Subcutaneous adipose tissue (tissue), 4 donors: ENCODE measurements around the gene GCDH. TPM values are rescaled to one million over a fixed set of nuclear protein-coding genes. Genes with fewer than 3 reads are reported as not detected.

ENCODE experiments used
- total RNA-seq, 4 donors: library from RNA; depleted of rRNA; stranded (reverse); fragments of >200 nt; gene quantifications; one replicate each; pipeline ENCODE4 v1.1.0, GENCODE V29; 2016
- TF ChIP-seq, protein P1 (sequence below): fragments of 450-650 bp; IDR thresholded peaks from one replicate; pipeline ENCODE4 v1.5.1; 2016; ENCODE audit warnings: low read depth, mild to moderate bottlenecking, control low read depth, antibody characterized with exemption, moderate library complexity

The GCDH gene
- total RNA-seq, 4 donors from 2014 or later = 34.9 to 98.5 (median 46.0) TPM

DNA sequence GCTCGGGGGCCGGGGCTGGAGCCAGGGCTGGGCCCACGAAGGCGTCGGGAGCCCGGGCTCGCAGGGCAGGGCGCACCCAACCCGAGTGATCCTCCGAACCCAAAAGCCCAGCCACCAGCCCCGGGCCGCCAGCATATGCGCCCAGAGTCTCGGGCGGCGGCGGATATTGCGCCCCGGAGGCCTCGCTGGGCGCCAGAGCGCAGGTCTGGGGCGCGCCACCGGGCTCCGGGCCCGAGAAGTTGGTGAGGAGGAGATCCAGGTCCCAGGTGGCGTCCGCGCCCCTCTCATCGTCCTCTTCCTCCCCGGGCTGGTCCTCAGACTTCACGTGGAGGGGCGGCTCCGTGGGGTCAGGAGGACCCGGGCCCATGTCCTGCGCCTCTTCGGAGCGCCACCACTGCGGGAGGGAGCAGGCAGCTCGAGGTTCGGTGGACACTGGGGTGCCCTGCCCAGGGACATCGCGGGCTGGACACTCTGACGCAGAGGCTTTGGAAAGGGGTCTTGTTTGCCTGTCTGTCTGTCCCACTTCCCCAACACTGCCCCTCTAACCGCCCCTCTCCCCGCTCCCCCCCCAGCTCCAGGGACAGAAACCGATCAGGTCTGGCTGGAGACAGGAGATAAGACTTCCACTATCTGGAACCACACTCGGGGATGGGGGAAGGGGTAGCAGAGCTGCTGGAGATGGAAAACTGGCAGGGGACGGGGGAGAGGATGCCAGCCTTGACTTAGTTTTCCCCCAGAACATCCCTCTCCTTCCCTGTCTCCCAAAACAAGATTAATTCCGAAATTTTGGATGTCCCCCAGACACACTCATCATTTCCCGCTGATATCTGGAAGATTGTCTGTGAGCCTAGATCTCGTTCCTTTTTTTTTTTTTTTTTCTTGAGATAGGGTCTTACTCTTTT is 5.0 kb upstream of the GCDH start:
- TF ChIP-seq, protein P1, sequence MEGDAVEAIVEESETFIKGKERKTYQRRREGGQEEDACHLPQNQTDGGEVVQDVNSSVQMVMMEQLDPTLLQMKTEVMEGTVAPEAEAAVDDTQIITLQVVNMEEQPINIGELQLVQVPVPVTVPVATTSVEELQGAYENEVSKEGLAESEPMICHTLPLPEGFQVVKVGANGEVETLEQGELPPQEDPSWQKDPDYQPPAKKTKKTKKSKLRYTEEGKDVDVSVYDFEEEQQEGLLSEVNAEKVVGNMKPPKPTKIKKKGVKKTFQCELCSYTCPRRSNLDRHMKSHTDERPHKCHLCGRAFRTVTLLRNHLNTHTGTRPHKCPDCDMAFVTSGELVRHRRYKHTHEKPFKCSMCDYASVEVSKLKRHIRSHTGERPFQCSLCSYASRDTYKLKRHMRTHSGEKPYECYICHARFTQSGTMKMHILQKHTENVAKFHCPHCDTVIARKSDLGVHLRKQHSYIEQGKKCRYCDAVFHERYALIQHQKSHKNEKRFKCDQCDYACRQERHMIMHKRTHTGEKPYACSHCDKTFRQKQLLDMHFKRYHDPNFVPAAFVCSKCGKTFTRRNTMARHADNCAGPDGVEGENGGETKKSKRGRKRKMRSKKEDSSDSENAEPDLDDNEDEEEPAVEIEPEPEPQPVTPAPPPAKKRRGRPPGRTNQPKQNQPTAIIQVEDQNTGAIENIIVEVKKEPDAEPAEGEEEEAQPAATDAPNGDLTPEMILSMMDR = no peak

DNA sequence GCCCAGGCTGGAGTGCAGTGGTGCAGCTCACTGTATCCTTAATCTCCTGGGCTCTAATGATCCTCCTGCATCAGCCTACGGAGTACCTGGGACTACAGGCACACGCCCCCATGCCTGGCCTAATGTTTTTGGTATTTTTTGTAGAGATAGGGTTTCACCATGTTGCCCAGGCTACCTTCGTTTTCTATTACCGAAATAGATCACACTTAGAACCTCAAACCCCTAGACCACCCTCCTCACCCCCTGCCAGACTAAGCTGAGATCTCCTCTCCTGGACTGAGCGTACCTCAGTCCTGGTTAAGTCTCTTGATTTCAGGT is 4.3 kb upstream of the GCDH start:
- TF ChIP-seq, protein P1 = no peak

DNA sequence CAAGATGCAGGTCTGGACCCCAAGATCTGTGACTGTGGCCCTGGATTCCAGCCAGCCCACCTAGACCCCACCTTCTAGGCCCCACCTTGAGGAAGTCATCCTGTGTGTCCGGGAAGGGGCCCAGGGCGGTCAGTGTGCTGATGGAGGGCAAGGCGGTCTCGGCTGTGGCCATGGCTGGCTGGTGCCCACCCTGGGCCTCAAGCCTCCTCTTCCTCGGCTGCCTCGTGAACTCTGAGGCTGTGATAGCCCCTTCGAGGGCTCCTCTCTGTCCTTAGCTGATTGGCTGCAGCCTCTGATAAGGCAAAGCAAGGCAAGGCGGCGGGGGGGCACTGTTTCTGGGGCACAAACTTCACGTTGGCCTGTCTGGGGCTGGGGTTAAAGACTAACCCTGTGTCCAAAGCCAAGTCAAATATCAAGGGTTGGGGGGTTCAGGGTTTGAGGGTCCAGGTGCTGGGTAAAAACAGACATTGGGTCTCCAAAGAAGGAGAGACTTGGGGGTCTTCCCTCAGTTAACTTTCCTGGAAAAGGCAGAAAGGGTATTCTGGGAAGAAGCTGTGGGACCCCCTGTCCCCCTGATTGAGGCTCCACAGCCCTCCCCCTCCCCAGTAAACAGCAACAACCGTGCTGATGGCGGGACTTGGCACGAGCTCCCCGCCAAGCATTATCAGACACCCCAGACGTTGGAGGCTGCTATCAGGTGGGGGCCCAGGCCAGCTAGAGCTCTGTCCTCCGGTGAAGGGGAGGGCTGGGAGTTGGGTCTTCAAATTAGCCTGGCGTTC is 3.8 kb upstream of the GCDH start, which contains the start of gene KLF1:
TSS of gene KLF1 (minus strand) at position 233 of the 779 bp plus-strand sequence. CDS start at position 172, 61 bp downstream.
- TF ChIP-seq, protein P1 = no peak

DNA sequence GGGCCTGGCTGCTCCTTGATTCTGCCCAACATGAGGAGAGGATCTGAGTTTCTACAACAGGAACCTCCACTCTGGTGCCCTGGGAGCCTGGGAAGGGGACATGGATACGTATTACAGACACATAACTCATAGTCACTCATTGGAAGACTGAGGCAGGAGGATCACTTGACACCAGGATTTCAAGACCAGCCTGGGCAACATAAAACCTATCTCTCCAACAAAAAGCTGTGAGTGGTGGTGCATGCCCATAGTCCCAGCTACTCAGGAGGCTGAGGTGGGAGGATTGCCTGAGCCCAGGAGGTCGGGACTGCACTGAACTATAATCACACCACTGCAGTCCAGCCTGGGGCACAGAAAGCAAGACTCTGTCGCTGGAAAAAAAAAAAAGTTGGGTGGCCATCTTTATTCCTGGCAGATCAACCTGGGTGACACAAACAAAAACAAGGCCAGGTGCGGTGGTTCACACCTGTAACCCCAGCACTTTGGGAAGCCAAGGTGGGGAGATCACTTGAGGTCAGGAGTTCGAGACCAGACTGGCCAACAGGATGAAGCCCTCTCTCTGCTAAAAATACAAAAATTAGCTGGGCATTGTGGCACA is 2.9 kb upstream of the GCDH start:
- TF ChIP-seq, protein P1 = no peak

DNA sequence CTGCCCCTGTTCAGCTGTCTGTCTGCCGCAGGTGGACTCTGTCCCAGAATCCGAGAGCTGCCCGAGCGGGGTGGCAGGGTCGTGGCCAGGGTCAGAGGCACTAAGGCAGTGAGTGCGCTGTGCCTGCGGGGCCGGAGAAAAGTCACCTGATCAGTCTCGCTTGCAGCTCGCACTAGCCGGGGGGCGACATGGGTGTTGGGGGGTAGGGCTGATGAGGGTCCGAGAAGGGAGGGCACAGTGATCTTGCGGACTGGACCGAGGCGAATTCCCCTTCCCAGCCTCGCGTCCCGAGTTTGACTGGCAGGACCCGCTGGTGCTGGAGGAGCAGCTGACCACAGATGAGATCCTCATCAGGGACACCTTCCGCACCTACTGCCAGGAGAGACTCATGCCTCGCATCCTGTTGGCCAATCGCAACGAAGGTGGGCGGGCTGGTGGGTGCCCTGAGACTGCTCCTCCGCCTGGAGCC is 627 bp downstream of the GCDH start:
- TF ChIP-seq, protein P1 = no peak

DNA sequence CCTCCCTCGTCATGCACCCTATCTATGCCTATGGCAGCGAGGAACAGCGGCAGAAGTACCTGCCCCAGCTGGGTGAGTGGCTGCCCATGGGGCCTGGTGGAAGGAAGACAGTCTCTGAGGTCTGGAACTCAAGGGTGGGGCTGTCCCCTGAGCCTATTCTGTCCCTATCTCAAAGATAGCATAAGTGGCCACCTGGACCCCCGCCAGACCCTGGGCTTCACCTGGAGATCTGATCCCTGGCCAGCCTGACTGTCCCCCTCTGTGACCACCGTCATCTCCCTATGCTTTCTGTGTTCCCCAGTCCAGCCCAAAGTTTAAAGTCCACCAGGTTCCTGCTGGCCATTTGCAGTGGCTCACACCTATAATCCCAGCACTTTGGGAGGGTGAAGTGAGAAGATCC is 2.6 kb downstream of the GCDH start:
- TF ChIP-seq, protein P1 = no peak

DNA sequence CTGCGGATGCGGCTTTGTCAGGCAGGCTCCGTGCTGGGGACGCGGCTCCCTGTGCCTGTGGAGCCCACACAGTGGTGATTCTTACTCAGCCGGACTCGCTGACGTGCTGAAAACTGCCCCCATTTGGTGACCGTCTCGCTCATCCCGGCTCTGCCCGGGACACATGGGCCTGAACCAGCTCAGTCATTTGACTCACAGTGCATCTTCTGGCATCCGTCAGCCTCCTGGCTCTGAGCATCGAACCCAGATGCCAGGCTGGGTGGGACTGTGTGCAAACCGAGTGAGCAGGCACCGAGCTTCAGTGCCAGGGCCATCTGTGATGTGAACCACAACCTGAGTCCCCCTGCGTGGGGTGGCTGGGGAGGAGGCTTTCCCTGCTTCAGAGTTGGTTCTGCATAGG is 5.5 kb downstream of the GCDH start:
- TF ChIP-seq, protein P1 = no peak
